SH-SY5Y (cell line): ENCODE measurements around the gene CLUH.

Experiments
- GATA2 ChIP-seq: IDR thresholded peaks from 2 replicates; pipeline ENCODE4 v1.6.1; 2011; ENCODE audit warnings: mild to moderate bottlenecking, low read depth, low read length
- GATA3 ChIP-seq: IDR thresholded peaks from 2 replicates; pipeline ENCODE4 v1.6.1; 2011; ENCODE audit warnings: low read depth, mild to moderate bottlenecking, low read length, moderate library complexity

Gene CLUH, protein sequence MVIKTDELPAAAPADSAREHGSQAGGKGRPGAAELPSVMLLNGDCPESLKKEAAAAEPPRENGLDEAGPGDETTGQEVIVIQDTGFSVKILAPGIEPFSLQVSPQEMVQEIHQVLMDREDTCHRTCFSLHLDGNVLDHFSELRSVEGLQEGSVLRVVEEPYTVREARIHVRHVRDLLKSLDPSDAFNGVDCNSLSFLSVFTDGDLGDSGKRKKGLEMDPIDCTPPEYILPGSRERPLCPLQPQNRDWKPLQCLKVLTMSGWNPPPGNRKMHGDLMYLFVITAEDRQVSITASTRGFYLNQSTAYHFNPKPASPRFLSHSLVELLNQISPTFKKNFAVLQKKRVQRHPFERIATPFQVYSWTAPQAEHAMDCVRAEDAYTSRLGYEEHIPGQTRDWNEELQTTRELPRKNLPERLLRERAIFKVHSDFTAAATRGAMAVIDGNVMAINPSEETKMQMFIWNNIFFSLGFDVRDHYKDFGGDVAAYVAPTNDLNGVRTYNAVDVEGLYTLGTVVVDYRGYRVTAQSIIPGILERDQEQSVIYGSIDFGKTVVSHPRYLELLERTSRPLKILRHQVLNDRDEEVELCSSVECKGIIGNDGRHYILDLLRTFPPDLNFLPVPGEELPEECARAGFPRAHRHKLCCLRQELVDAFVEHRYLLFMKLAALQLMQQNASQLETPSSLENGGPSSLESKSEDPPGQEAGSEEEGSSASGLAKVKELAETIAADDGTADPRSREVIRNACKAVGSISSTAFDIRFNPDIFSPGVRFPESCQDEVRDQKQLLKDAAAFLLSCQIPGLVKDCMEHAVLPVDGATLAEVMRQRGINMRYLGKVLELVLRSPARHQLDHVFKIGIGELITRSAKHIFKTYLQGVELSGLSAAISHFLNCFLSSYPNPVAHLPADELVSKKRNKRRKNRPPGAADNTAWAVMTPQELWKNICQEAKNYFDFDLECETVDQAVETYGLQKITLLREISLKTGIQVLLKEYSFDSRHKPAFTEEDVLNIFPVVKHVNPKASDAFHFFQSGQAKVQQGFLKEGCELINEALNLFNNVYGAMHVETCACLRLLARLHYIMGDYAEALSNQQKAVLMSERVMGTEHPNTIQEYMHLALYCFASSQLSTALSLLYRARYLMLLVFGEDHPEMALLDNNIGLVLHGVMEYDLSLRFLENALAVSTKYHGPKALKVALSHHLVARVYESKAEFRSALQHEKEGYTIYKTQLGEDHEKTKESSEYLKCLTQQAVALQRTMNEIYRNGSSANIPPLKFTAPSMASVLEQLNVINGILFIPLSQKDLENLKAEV (N-terminal part only)

GRCh38 chr17:2711608-2712299 lies at the start of gene CLUH:
CLUH (minus strand) TSS chr17:2711764; CDS start chr17:2711661, 103 bp downstream.
- TF ChIP-seq GATA2 (no peak), GATA3 (no peak)

- TF ChIP-seq GATA3: no peak
Measured at GRCh38 chr17:2758870-2759269, 47.3 kb upstream of the CLUH start.

DNA sequence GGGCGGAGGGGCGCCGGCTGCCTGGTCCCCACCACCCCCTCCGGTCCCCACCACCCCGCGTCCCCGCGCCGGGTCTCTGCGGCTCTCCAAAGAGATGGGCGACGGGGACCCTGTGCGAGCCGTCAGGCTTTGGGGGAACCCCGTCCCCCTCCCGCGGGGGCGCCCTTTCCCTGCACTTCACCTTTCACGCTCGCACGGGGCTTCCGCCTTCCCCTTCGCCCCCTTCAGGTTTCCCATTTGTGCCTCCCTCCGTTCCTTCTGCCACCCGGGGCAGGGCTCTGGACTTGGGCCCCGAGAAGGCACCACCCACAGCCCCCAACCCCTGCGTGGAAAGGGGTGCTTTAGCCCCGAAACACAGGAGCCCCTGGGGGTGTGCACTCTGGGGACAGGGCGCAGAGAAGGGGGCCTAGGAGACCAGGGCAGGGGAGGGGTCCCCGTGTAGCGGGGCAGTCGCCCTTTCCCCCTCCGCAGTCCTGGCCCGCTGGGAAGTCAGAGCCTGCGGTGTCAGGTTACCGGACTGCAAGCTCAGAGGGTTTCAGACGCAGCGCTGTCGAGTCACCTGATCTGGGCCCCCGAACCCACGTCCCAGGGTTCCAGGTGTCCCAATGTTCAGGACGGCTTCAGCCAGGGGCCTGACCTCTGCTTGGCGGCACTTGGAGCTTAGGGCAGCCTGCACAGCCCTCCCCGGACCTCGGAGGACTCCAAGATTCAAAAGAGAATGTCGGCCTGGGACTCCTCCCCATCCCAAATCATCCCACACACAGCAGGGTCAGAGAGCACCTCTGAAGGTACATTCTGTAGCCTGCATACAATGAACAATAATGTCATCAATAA lies 44.5 kb upstream of the CLUH start:
- no peak for TF ChIP-seq GATA3
- TF ChIP-seq GATA2: no peak

GRCh38 chr17:2751491-2751890 lies 39.9 kb upstream of the CLUH start:
- no peak for TF ChIP-seq GATA2
- TF ChIP-seq GATA3: no peak

- TF ChIP-seq GATA2 (no peak), GATA3 (no peak)
Measured at GRCh38 chr17:2750721-2751120, 39.2 kb upstream of the CLUH start.

DNA sequence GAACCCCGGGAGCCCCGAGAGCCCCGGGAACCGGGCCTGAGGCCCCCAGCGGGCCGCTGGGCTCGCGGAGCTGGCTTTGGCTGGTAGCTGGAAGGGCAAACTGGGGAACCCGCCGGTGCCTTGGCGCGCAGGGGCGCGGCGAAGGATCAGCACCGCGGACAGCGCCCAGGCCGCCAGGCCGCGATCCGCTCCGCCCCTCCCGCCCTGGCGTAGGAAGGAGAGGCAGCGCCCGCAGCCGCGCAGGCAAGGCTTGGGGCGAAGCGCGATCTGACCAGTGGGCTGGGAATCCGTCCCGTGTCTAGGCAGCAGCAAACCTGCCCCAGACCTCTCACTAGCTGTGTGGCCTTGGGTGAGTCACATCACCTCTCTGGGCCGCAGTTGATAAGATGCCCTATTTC lies 38.2 kb upstream of the CLUH start:
- TF ChIP-seq GATA3 (no peak), GATA2 (no peak)

DNA sequence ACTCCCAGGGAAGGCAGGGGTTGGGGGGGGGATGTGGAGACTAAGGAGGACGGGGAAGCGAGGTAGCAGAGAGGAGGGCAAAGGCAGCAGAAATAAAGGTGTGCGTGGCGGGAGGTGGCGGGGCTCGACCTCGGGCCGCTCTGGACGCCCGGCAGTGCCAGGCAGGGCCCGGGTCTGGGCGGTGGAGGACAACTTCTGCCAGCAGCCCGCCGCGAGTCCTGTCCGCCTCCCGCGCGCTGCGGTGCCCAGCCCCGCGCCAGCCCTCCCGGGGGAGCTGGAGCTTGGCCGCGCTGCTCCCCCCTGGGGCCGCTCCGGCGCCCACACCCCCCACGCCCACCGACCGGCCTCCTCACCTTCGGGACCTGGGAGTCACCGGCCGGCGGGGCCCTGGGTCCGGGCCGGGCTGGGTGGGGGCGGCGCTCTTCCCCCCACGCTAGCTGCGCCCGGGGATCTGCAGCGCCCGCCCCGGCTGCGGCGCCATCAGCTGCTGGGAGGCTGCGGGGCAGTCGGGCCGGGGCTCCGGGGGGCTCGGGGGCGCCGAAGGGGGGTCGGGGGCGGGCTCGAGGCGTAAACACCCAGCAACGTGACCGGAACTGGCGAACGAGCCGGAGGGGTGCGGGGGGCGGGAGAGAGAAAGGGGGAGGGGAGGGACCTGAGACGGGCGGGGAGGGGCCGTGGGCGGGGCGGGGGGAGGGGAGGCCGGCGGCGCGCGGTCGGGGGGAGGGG lies 37.7 kb upstream of the CLUH start, which contains the start of gene CCDC92B:
Gene CCDC92B (minus strand): TSS at position 595 of the 726 bp plus-strand sequence. CDS start 14,507 bp downstream, outside the sequence.
- no peak for TF ChIP-seq GATA3
- no peak for TF ChIP-seq GATA2

GRCh38 chr17:2745317-2746037 lies 33.9 kb upstream of the CLUH start:
- TF ChIP-seq GATA2 (no peak), GATA3 (no peak)

DNA sequence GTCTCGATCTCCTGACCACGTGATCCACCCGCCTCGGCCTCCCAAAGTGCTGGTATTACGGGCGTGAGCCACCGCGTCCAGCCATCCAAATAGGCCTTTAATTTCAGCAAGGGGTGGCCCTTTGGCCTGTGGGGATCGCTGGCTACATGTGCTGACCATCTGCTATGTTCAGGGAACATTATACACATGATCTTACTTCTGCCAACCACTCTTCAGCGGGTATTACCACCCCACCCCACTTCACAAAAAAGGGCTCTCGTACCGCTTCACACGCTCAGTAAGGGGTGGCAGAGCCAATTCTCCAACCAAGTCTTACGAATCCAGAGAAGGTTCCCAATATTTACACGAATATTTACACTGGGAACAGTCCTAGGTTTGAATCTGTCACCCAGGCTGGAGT lies 26.1 kb upstream of the CLUH start:
- TF ChIP-seq GATA3: no peak
- no peak for TF ChIP-seq GATA2

DNA sequence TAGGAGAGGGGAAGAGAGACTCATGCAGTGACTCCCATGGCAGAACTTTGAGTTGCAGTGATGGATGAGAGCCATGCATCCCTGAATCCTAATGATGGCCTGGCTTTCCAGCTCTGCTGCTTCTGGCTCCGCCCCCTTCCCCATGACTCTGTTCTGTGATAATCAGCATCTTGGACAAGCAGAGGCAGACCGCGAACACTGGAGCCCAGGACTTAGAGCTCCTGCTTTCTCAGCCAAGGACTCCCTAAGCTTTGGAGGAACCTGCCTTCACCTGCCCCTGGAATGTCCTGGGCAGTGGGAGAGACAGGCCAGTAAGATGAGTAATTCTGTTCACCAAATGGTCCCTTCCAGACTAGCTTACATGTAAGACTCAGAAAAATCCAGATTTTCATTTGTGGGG lies 25.4 kb upstream of the CLUH start:
- TF ChIP-seq GATA3 (no peak), GATA2 (no peak)

GRCh38 chr17:2735896-2736295 lies 24.3 kb upstream of the CLUH start:
- TF ChIP-seq GATA2: no peak
- TF ChIP-seq GATA3: no peak
